T-helper 1 cell (primary cell): ENCODE results near the gene NUP93.
A peak's percentile ranks its signal among the peaks of the same experiment; 100 is the strongest.

Experiments used
- DNase-seq, 5 donors: peaks; one replicate each; pipeline ENCODE4 v3.0.0-alpha.2; 2012 to 2020

NUP93 gene

DNA sequence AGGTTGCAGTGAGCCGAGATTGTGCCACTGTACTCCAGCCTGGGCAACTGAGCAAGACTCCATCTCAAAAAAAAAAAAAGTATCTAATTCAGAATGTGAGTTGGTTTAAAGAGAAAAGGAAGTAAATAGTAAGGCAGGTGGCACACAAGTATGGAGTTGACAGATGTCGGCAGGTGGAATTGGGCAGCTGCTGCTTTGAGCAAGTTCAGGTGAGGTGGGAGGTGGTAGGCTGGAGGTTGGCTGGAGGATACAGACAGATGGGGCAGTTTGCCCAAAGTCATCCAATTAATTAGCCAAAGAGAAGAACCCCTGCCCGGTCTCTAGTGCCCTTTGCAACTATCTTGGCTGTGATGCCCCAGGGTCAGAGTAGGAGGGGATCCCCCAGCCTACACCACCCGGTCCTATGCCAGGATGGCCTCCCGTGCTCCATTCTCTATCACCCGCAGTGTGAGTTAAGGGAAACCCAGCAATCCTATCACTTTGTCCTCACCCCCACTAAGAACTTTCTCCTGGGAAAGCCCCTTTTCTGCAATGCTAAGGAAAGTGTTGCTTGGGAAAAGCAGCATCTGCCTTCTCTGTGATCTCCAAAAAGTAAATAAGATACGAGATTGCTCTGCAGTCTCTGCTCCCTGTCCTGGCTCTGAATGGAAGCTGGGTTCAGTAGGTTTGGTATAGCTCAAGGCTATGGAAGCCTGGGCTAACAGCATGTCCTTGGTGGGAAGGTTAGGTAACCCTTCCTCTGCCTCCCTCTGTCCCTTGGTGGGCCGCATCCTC is 167.3 kb downstream of the NUP93 start:
- DNase-seq: no peak

DNA sequence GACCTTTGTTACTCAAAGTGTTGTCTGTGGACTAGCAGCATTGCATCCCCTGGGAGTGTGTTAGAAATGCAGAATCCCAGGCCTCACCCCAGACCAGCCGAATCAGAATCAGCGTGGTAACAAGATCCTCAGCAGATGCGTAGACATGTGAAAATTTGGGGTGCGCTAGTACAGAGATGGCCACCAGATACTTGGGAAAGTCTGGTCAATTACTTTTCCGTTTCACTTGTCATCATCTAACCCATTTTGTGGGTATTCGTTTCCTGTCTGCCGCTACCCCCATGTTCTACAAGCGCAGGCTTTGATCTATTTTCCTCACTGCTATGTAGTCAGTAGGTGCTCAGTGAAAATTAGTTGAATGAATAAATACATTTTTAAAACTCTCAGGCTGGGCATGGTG is 168.9 kb downstream of the NUP93 start:
- DNase-seq: peak in 1 of 5 donors; percentile 29
